K562 (cell line): ENCODE results near the gene CD163.
A peak's percentile ranks its signal among the peaks of the same experiment; 100 is the strongest.

ENCODE experiments used
- BHLHE40 ChIP-seq: IDR thresholded peaks from 2 replicates; pipeline ENCODE4 v1.6.1; 2011; ENCODE audit warnings: low read length, improper control_type of control experiment
- HCFC1 ChIP-seq: IDR thresholded peaks from 2 replicates; pipeline ENCODE4 v1.6.1; 2012; ENCODE audit warnings: low read depth, low read length, improper control_type of control experiment
- KAT8 ChIP-seq: fragments of 450-650 bp; IDR thresholded peaks from 2 replicates; pipeline ENCODE4 v1.6.1; 2016; ENCODE audit warnings: low read depth, mild to moderate bottlenecking
- MAFF ChIP-seq: IDR thresholded peaks from 2 replicates; pipeline ENCODE4 v1.6.1; 2012; ENCODE audit warnings: low read length, improper control_type of control experiment
- NR2C2 ChIP-seq, 2 experiments: fragments of 200-800 bp in 1 of 2; sonication (Bioruptor generic) in 1 of 2; sonication (generic) in 1 of 2; formaldehyde crosslinking in 1 of 2; IDR thresholded peaks; 2 replicates each; pipeline versions ENCODE4 v1.6.1 to v1.8.0; 2016 to 2022; ENCODE audit warnings: mild to moderate bottlenecking in 1 of 2, missing compliant biosample characterization in 1 of 2, missing genetic modification characterization in 1 of 2, missing genetic modification reagents in 1 of 2
- PHF8 ChIP-seq: fragments of 200-600 bp; sonication (generic); IDR thresholded peaks from 2 replicates; pipeline ENCODE4 v1.6.1; 2012; ENCODE audit warnings: mixed run types, mild to moderate bottlenecking, inconsistent platforms, low read length, moderate library complexity, borderline replicate concordance
- POLR2AphosphoS5 ChIP-seq: IDR thresholded peaks from 2 replicates; pipeline ENCODE4 v1.6.1; 2011; ENCODE audit warnings: mild to moderate bottlenecking, low read depth, low read length, moderate library complexity; ENCODE audit not compliant: control insufficient read depth, insufficient read depth
- RCOR1 ChIP-seq, 2 experiments: IDR thresholded peaks; 2 replicates each; pipeline ENCODE4 v1.6.1; 2012; ENCODE audit warnings: low read depth in 2 of 2, low read length in 2 of 2, borderline replicate concordance in 1 of 2, improper control_type of control experiment in 1 of 2
- SMARCB1 ChIP-seq: IDR thresholded peaks from 2 replicates; pipeline ENCODE4 v1.6.1; 2011; ENCODE audit warnings: improper control_type of control experiment, low read depth; ENCODE audit not compliant: insufficient read length
- SMARCC2 ChIP-seq: fragments of 450-650 bp; IDR thresholded peaks from 2 replicates; pipeline ENCODE4 v1.6.1; 2017; ENCODE audit warnings: antibody characterized with exemption, moderate library complexity, mild to moderate bottlenecking, low read depth
- ZBTB7A ChIP-seq: IDR thresholded peaks from 2 replicates; pipeline ENCODE4 v1.6.1; 2011; ENCODE audit warnings: low read depth, mild to moderate bottlenecking, low read length, moderate library complexity, borderline replicate concordance; ENCODE audit not compliant: control insufficient read depth
- ZNF239 ChIP-seq: fragments of 250-450 bp; sonication (Bioruptor Pico); IDR thresholded peaks from 2 replicates; pipeline ENCODE4 v1.4.0; 2020; ENCODE audit warnings: mild to moderate bottlenecking
- TF ChIP-seq, protein P1 (sequence below), 3 experiments: IDR thresholded peaks in 2 of 3; conservative IDR thresholded peaks in 1 of 3; 2 replicates each; pipeline ENCODE4 v1.5.1; 2011 to 2012; ENCODE audit warnings: low read length in 3 of 3, mild to moderate bottlenecking in 3 of 3, control low read depth in 2 of 3, improper control_type of control experiment in 1 of 3, inconsistent platforms in 1 of 3, low read depth in 1 of 3, mixed read lengths in 1 of 3, moderate library complexity in 1 of 3; ENCODE audit not compliant: insufficient read depth in 2 of 3
- TF ChIP-seq, protein P2 (sequence below): sonication (generic); formaldehyde crosslinking; IDR thresholded peaks from 2 replicates; pipeline ENCODE4 v1.8.1; 2023; ENCODE audit warnings: mild to moderate bottlenecking, missing genetic modification reagents

DNA sequence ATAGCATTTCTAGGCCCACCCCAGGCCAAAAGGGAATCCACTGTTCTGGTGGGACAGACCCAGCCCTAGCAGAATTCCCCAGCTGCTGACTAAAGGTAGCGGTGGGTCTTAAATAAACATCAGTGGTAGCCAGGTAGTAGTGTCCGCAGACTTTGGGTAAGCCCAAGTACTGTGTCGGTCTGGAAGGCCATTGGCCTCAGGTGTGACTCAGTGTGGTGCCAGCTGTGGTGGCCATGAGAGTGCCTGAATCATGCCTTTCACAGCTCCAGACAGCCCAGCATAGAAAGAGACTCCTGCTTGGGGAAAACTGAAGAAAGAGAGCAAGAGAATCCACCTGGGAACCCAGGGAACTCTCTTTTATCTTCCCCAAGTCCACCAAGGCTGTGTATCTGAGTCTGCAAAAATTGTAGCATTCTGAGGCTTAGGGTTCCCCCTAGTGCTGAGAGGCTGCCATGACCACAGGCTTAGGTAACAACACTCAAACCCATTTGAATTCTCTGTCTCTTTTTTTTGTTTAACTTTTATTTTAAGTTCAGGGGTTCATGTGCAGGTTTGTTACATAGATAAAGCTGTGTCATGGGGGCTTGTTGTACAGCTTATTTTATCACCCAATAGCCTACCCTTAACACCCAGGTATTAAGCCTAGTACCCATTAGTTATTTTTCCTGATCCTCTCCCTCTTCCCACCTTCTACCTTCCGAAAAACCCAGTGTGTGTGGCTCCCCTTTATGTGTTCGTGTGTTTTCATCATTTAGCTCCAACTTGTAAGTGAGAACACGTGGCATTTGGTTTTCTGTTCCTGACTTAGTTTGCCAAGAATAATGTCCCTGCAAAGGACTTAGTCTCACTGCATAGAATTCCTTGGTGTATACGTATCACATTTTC lies 43.0 kb downstream of the CD163 start:
- TF ChIP-seq RCOR1 (IDR thresholded peaks at IDR 0.05; ENCODE audit: borderline replicate concordance in 1 of 2, low read depth in 2 of 2, low read length in 2 of 2) (no peak), PHF8 (no peak), KAT8 (no peak), HCFC1 (no peak), ZNF239 (no peak), POLR2AphosphoS5 (no peak), MAFF (peak; percentile 66; the same call in 1 of the 2 replicates), NR2C2 (CRISPR knock-in tag; IDR thresholded peaks at IDR 0.05) (no peak), NR2C2 (tag; IDR thresholded peaks at IDR 0.05) (no peak), BHLHE40 (no peak), SMARCC2 (no peak), ZBTB7A (no peak), SMARCB1 (no peak)
- TF ChIP-seq, protein P1, sequence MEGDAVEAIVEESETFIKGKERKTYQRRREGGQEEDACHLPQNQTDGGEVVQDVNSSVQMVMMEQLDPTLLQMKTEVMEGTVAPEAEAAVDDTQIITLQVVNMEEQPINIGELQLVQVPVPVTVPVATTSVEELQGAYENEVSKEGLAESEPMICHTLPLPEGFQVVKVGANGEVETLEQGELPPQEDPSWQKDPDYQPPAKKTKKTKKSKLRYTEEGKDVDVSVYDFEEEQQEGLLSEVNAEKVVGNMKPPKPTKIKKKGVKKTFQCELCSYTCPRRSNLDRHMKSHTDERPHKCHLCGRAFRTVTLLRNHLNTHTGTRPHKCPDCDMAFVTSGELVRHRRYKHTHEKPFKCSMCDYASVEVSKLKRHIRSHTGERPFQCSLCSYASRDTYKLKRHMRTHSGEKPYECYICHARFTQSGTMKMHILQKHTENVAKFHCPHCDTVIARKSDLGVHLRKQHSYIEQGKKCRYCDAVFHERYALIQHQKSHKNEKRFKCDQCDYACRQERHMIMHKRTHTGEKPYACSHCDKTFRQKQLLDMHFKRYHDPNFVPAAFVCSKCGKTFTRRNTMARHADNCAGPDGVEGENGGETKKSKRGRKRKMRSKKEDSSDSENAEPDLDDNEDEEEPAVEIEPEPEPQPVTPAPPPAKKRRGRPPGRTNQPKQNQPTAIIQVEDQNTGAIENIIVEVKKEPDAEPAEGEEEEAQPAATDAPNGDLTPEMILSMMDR (IDR thresholded peaks at IDR 0.05 in 2 of 3, conservative IDR thresholded peaks at IDR 0.05 in 1 of 3; ENCODE audit: insufficient read depth in 2 of 3, low read depth in 1 of 3, low read length in 3 of 3) = peak; percentile 72 to 91 (median 73); a peak in 5 of 6 replicates
- TF ChIP-seq, protein P2, sequence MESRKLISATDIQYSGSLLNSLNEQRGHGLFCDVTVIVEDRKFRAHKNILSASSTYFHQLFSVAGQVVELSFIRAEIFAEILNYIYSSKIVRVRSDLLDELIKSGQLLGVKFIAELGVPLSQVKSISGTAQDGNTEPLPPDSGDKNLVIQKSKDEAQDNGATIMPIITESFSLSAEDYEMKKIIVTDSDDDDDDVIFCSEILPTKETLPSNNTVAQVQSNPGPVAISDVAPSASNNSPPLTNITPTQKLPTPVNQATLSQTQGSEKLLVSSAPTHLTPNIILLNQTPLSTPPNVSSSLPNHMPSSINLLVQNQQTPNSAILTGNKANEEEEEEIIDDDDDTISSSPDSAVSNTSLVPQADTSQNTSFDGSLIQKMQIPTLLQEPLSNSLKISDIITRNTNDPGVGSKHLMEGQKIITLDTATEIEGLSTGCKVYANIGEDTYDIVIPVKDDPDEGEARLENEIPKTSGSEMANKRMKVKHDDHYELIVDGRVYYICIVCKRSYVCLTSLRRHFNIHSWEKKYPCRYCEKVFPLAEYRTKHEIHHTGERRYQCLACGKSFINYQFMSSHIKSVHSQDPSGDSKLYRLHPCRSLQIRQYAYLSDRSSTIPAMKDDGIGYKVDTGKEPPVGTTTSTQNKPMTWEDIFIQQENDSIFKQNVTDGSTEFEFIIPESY (CRISPR knock-in tag) = no peak
